NCI-H1105 treated with DMSO at 0.1 percent for 48 hours (cell line): ENCODE measurements around the gene RAD51C.
"Not testable (repeated sequence)": the region's sequence is repeated elsewhere in the genome, so short reads cannot be mapped to it uniquely, and the experiment has no call there.

ENCODE experiments used
- DNase-seq: peaks from one replicate; lab custom pipeline; 2025; lab: John Stamatoyannopoulos, UW

Gene RAD51C

GRCh38 chr17:58684003-58684402 is 8.4 kb upstream of the RAD51C start:
- no peak for DNase-seq

GRCh38 chr17:58684462-58684861 is 7.9 kb upstream of the RAD51C start:
- DNase-seq = not testable (repeated sequence)

- no peak for DNase-seq
Measured at GRCh38 chr17:58686980-58687379, 5.4 kb upstream of the RAD51C start.

GRCh38 chr17:58688521-58688920 is 3.9 kb upstream of the RAD51C start:
- no peak for DNase-seq

- not testable (repeated sequence) for DNase-seq
Measured at GRCh38 chr17:58690033-58690432, 2.4 kb upstream of the RAD51C start.

- no peak for DNase-seq
Measured at GRCh38 chr17:58691701-58692238, 632 bp upstream of the RAD51C start, which contains the start of gene TEX14. Gene TEX14 (minus strand): TSS chr17:58692045. CDS start chr17:58652001, 40,044 bp downstream.

GRCh38 chr17:58693208-58693607 is 806 bp downstream of the RAD51C start:
- no peak for DNase-seq

GRCh38 chr17:58693751-58694150 is 1.3 kb downstream of the RAD51C start:
- no peak for DNase-seq

GRCh38 chr17:58694302-58694701 is 1.9 kb downstream of the RAD51C start:
- no peak for DNase-seq

- DNase-seq = no peak
Measured at GRCh38 chr17:58694826-58695225, 2.4 kb downstream of the RAD51C start.

- DNase-seq = no peak
Measured at GRCh38 chr17:58699771-58700170, 7.4 kb downstream of the RAD51C start.

- DNase-seq = no peak
Measured at GRCh38 chr17:58702045-58702476, 9.7 kb downstream of the RAD51C start.

GRCh38 chr17:58702708-58703107 is 10.3 kb downstream of the RAD51C start:
- DNase-seq = no peak

GRCh38 chr17:58703137-58703915 is 10.9 kb downstream of the RAD51C start:
- no peak for DNase-seq

- DNase-seq = no peak
Measured at GRCh38 chr17:58703916-58704286, 11.5 kb downstream of the RAD51C start.

- no peak for DNase-seq
Measured at GRCh38 chr17:58706351-58707140, 14.1 kb downstream of the RAD51C start.

GRCh38 chr17:58710948-58711552 is 18.6 kb downstream of the RAD51C start:
- peak; percentile 31 for DNase-seq

GRCh38 chr17:58722274-58722673 is 29.9 kb downstream of the RAD51C start:
- DNase-seq = no peak

- DNase-seq = no peak
Measured at GRCh38 chr17:58722696-58723095, 30.3 kb downstream of the RAD51C start.

- no peak for DNase-seq
Measured at GRCh38 chr17:58728798-58729197, 36.4 kb downstream of the RAD51C start.

GRCh38 chr17:58730937-58731336 is 38.5 kb downstream of the RAD51C start:
- no peak for DNase-seq

- DNase-seq = no peak
Measured at GRCh38 chr17:58734040-58734439, 41.6 kb downstream of the RAD51C start.
